ENCODE measurements around the gene MYL5.
"Not testable (repeated sequence)": the region's sequence is repeated elsewhere in the genome, so short reads cannot be mapped to it uniquely, and the experiment has no call there.

The MYL5 gene

GRCh38 chr4:666436-666810, 7.9 kb upstream of the MYL5 start:
- no peaks in the 10 kb centered on the region for H3K79me1 ChIP-seq (ENCODE audit: low read length)
- H3K4me2 ChIP-seq (ENCODE audit: low read length) = no peak overlapping the region
- no peak overlapping the region for H3K18ac ChIP-seq (ENCODE audit: low read length)
- no peaks in the 10 kb centered on the region for H3K79me2 ChIP-seq (ENCODE audit: control insufficient read depth, insufficient read depth, low read length)
- no peak overlapping the region for H2BK120ac ChIP-seq (ENCODE audit: low read depth, low read length)
- H4K8ac ChIP-seq (ENCODE audit: low read depth, low read length) = no peak overlapping the region
- no peak overlapping the region for H4K5ac ChIP-seq (ENCODE audit: low read length)
- no peak for DNase-seq
- no peaks in the 10 kb centered on the region for H3K4me1 ChIP-seq (ENCODE audit: control insufficient read depth, low read depth, low read length)
- no peak overlapping the region for H3K9ac ChIP-seq (ENCODE audit: low read length)
- WGBS (ENCODE audit: extremely low coverage, insufficient coverage, low lambda C conversion rate) = no CpG with 5 or more reads among the region's 22 CpGs
- no peak overlapping the region for H2BK5ac ChIP-seq (ENCODE audit: low read length)
- no peak overlapping the region for H3K27ac ChIP-seq (ENCODE audit: low read depth, low read length)
- no peak overlapping the region for H3K23ac ChIP-seq (ENCODE audit: low read length)
- no peak overlapping the region for H3K56ac ChIP-seq (ENCODE audit: low read length)
- H2BK15ac ChIP-seq (replicated peaks; ENCODE audit: low read depth) = no peak overlapping the region
- H2AK5ac ChIP-seq (ENCODE audit: low read length) = no peak overlapping the region
- H3K27me3 ChIP-seq (ENCODE audit: insufficient read depth, low read length, poor library complexity) = no peaks in the 10 kb centered on the region
- no peak overlapping the region for H3K4ac ChIP-seq (ENCODE audit: low read depth, low read length)
- no peak overlapping the region for H3K4me3 ChIP-seq (ENCODE audit: low read length)
- peaks cover under 1% of the 10 kb centered on the region for H3K36me3 ChIP-seq (ENCODE audit: control insufficient read depth, insufficient read depth, low read length)

- Histone ChIP-seq H2BK15ac (replicated peaks; ENCODE audit: low read depth) (no peak overlapping the region), H3K79me2 (ENCODE audit: control insufficient read depth, insufficient read depth, low read length) (no peaks in the 10 kb centered on the region), H3K4me1 (ENCODE audit: control insufficient read depth, low read depth, low read length) (no peaks in the 10 kb centered on the region), H3K36me3 (ENCODE audit: control insufficient read depth, insufficient read depth, low read length) (peaks cover 3% of the 10 kb centered on the region), H3K27ac (ENCODE audit: low read depth, low read length) (no peak overlapping the region), H3K9ac (ENCODE audit: low read length) (no peak overlapping the region), H3K4ac (ENCODE audit: low read depth, low read length) (no peak overlapping the region), H2AK5ac (ENCODE audit: low read length) (no peak overlapping the region), H3K4me2 (ENCODE audit: low read length) (no peak overlapping the region), H4K8ac (ENCODE audit: low read depth, low read length) (no peak overlapping the region), H3K18ac (ENCODE audit: low read length) (no peak overlapping the region), H2BK5ac (ENCODE audit: low read length) (no peak overlapping the region), H2BK120ac (ENCODE audit: low read depth, low read length) (no peak overlapping the region), H4K5ac (ENCODE audit: low read length) (no peak overlapping the region), H3K23ac (ENCODE audit: low read length) (no peak overlapping the region), H3K79me1 (ENCODE audit: low read length) (no peaks in the 10 kb centered on the region), H3K56ac (ENCODE audit: low read length) (no peak overlapping the region), H3K27me3 (ENCODE audit: insufficient read depth, low read length, poor library complexity) (no peaks in the 10 kb centered on the region), H3K4me3 (ENCODE audit: low read length) (no peak overlapping the region)
- DNase-seq = no peak
- no CpG with 5 or more reads among the region's 28 CpGs for WGBS (ENCODE audit: extremely low coverage, insufficient coverage, low lambda C conversion rate)
Observed at GRCh38 chr4:666822-667544, 7.4 kb upstream of the MYL5 start.

- no peak overlapping the region for H2BK15ac ChIP-seq (replicated peaks; ENCODE audit: low read depth)
- no peak overlapping the region for H3K56ac ChIP-seq (ENCODE audit: low read length)
- no peak overlapping the region for H2BK5ac ChIP-seq (ENCODE audit: low read length)
- H3K36me3 ChIP-seq (ENCODE audit: control insufficient read depth, insufficient read depth, low read length) = peaks cover 3% of the 10 kb centered on the region
- no peaks in the 10 kb centered on the region for H3K79me1 ChIP-seq (ENCODE audit: low read length)
- no CpG with 5 or more reads among the region's 10 CpGs for WGBS (ENCODE audit: extremely low coverage, insufficient coverage, low lambda C conversion rate)
- no peak overlapping the region for H3K18ac ChIP-seq (ENCODE audit: low read length)
- H3K79me2 ChIP-seq (ENCODE audit: control insufficient read depth, insufficient read depth, low read length) = no peaks in the 10 kb centered on the region
- H2AK5ac ChIP-seq (ENCODE audit: low read length) = no peak overlapping the region
- no peak overlapping the region for H3K4me2 ChIP-seq (ENCODE audit: low read length)
- no peak for DNase-seq
- H3K23ac ChIP-seq (ENCODE audit: low read length) = no peak overlapping the region
- H3K27ac ChIP-seq (ENCODE audit: low read depth, low read length) = no peak overlapping the region
- no peak overlapping the region for H4K8ac ChIP-seq (ENCODE audit: low read depth, low read length)
- no peak overlapping the region for H3K9ac ChIP-seq (ENCODE audit: low read length)
- no peak overlapping the region for H3K4me3 ChIP-seq (ENCODE audit: low read length)
- H3K4me1 ChIP-seq (ENCODE audit: control insufficient read depth, low read depth, low read length) = no peaks in the 10 kb centered on the region
- H4K5ac ChIP-seq (ENCODE audit: low read length) = no peak overlapping the region
- H3K27me3 ChIP-seq (ENCODE audit: insufficient read depth, low read length, poor library complexity) = no peaks in the 10 kb centered on the region
- no peak overlapping the region for H3K4ac ChIP-seq (ENCODE audit: low read depth, low read length)
- H2BK120ac ChIP-seq (ENCODE audit: low read depth, low read length) = no peak overlapping the region
Observed at GRCh38 chr4:667545-667925, 6.8 kb upstream of the MYL5 start.

- H2AK5ac ChIP-seq (ENCODE audit: low read length); H3K4ac ChIP-seq (ENCODE audit: low read depth, low read length); H3K79me1 ChIP-seq (ENCODE audit: low read length); H3K56ac ChIP-seq (ENCODE audit: low read length); H2BK15ac ChIP-seq (replicated peaks; ENCODE audit: low read depth); H4K5ac ChIP-seq (ENCODE audit: low read length); DNase-seq; H2BK120ac ChIP-seq (ENCODE audit: low read depth, low read length); H3K27ac ChIP-seq (ENCODE audit: low read depth, low read length); H4K8ac ChIP-seq (ENCODE audit: low read depth, low read length); H3K36me3 ChIP-seq (ENCODE audit: control insufficient read depth, insufficient read depth, low read length); H3K9ac ChIP-seq (ENCODE audit: low read length); H3K4me2 ChIP-seq (ENCODE audit: low read length); H3K23ac ChIP-seq (ENCODE audit: low read length); H3K27me3 ChIP-seq (ENCODE audit: insufficient read depth, low read length, poor library complexity); H2BK5ac ChIP-seq (ENCODE audit: low read length); H3K4me3 ChIP-seq (ENCODE audit: low read length); H3K18ac ChIP-seq (ENCODE audit: low read length); H3K4me1 ChIP-seq (ENCODE audit: control insufficient read depth, low read depth, low read length); H3K79me2 ChIP-seq (ENCODE audit: control insufficient read depth, insufficient read depth, low read length): not testable (repeated sequence)
- no CpG with 5 or more reads among the region's 6 CpGs for WGBS (ENCODE audit: extremely low coverage, insufficient coverage, low lambda C conversion rate)
Observed at GRCh38 chr4:668219-668618, 6.1 kb upstream of the MYL5 start.

GRCh38 chr4:669806-670559, 4.4 kb upstream of the MYL5 start:
- H3K79me2 ChIP-seq (ENCODE audit: control insufficient read depth, insufficient read depth, low read length); H3K79me1 ChIP-seq (ENCODE audit: low read length); H2AK5ac ChIP-seq (ENCODE audit: low read length); H3K23ac ChIP-seq (ENCODE audit: low read length); H3K4me1 ChIP-seq (ENCODE audit: control insufficient read depth, low read depth, low read length); H3K27me3 ChIP-seq (ENCODE audit: insufficient read depth, low read length, poor library complexity); H3K36me3 ChIP-seq (ENCODE audit: control insufficient read depth, insufficient read depth, low read length); H4K8ac ChIP-seq (ENCODE audit: low read depth, low read length); H3K18ac ChIP-seq (ENCODE audit: low read length); H2BK120ac ChIP-seq (ENCODE audit: low read depth, low read length); H2BK5ac ChIP-seq (ENCODE audit: low read length); H3K4me3 ChIP-seq (ENCODE audit: low read length); H3K9ac ChIP-seq (ENCODE audit: low read length); DNase-seq; H3K4ac ChIP-seq (ENCODE audit: low read depth, low read length); H3K56ac ChIP-seq (ENCODE audit: low read length); H3K27ac ChIP-seq (ENCODE audit: low read depth, low read length); H4K5ac ChIP-seq (ENCODE audit: low read length); H3K4me2 ChIP-seq (ENCODE audit: low read length); H2BK15ac ChIP-seq (replicated peaks; ENCODE audit: low read depth): not testable (repeated sequence)
- no CpG with 5 or more reads among the region's 11 CpGs for WGBS (ENCODE audit: extremely low coverage, insufficient coverage, low lambda C conversion rate)

Measured in mesendoderm (in vitro differentiated cells).